GM18519 (cell line): ENCODE data around the gene RANBP10.
A peak's percentile ranks its signal among the peaks of the same experiment; 100 is the strongest.
"Not testable (repeated sequence)": the region's sequence is repeated elsewhere in the genome, so short reads cannot be mapped to it uniquely, and the experiment has no call there.

Source experiments
- ATAC-seq: cut with Tn5 transposase; IDR thresholded peaks from one replicate; pipeline ENCODE4 v1.9.1; 2021; ENCODE audit warnings: mild to moderate bottlenecking, moderate library complexity; ENCODE audit not compliant: unreplicated experiment, low FRiP score

The RANBP10 gene

GRCh38 chr16:67719778-67720144 is 86.6 kb downstream of the RANBP10 start:
- ATAC-seq = no peak

- ATAC-seq = peak; percentile 71
These were observed 87.1 kb downstream of the RANBP10 start, which contains the start of gene GFOD2 for GRCh38 chr16:67719048-67719777. Gene GFOD2, minus strand, starts transcription at chr16:67719316. Its CDS starts 33,601 bp downstream, at chr16:67685715.

GRCh38 chr16:67718668-67719047 is 87.7 kb downstream of the RANBP10 start:
- ATAC-seq = no peak

GRCh38 chr16:67716097-67716496 is 90.3 kb downstream of the RANBP10 start:
- ATAC-seq = no peak

GRCh38 chr16:67714522-67714921 is 91.8 kb downstream of the RANBP10 start:
- no peak for ATAC-seq

- no peak for ATAC-seq
These were observed 92.6 kb downstream of the RANBP10 start for GRCh38 chr16:67713647-67714273.

GRCh38 chr16:67710607-67711006 is 95.8 kb downstream of the RANBP10 start:
- ATAC-seq = no peak

- ATAC-seq = no peak
These were observed 97.3 kb downstream of the RANBP10 start for GRCh38 chr16:67709050-67709449.

- ATAC-seq = no peak
These were observed 98.0 kb downstream of the RANBP10 start for GRCh38 chr16:67708368-67708771.

GRCh38 chr16:67707790-67708189 is 98.6 kb downstream of the RANBP10 start:
- ATAC-seq = no peak

- no peak for ATAC-seq
These were observed 99.2 kb downstream of the RANBP10 start for GRCh38 chr16:67707210-67707609.

- no peak for ATAC-seq
These were observed 102.2 kb downstream of the RANBP10 start for GRCh38 chr16:67704110-67704509.

GRCh38 chr16:67703626-67704025 is 102.7 kb downstream of the RANBP10 start:
- ATAC-seq = no peak

- no peak for ATAC-seq
These were observed 104.2 kb downstream of the RANBP10 start for GRCh38 chr16:67702130-67702529.

- no peak for ATAC-seq
These were observed 104.9 kb downstream of the RANBP10 start for GRCh38 chr16:67701420-67701819.

- no peak for ATAC-seq
These were observed 107.1 kb downstream of the RANBP10 start for GRCh38 chr16:67699265-67699664.

GRCh38 chr16:67697422-67698185 is 108.8 kb downstream of the RANBP10 start:
- ATAC-seq = no peak

GRCh38 chr16:67694611-67695010 is 111.7 kb downstream of the RANBP10 start:
- ATAC-seq = no peak

GRCh38 chr16:67693517-67694285 is 112.7 kb downstream of the RANBP10 start:
- ATAC-seq = not testable (repeated sequence)

GRCh38 chr16:67685388-67686112 is 120.8 kb downstream of the RANBP10 start:
- ATAC-seq = no peak
